ENCODE measurements around the gene CACNA1D. TPM values are rescaled to one million over a fixed set of nuclear protein-coding genes. Genes with fewer than 3 reads are reported as not detected.

The CACNA1D gene
- total RNA-seq, 1 experiment from 2014 or later = 1.1 TPM

DNA sequence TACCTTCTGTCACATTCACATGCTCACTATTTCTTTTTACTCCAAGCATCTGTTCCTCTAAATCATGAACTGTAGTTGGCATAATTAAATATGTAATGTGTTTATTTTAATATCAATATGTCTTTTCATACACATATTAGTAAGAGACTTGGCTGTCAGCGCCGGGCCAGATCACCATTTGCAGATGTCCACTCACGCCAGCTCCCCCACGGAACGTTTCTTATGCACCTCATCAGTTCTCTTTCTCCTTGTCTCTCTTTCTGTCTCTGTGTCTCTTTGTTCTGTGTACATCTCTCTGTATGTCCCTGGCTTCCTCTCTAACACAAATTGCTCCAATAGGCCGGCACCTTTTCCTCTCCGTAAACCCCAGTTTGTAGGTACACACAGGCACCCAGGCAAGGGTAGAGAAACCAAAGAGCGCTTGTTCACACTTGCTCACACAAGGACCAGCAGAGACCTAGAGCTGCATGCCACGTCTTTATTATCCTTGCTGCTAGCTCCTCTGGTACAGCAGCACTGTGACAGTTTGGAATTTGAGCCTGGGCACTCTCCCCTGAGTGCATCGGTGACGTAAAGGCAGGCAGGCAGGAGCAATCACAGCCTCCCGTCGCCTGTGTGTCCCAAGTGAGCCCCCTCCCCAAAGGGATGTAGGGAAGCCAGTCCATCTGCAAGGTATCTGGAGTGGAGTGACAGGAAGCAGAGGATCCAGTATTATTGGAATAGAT lies 40.4 kb downstream of the CACNA1D start (continued):
- TF ChIP-seq, protein P1, sequence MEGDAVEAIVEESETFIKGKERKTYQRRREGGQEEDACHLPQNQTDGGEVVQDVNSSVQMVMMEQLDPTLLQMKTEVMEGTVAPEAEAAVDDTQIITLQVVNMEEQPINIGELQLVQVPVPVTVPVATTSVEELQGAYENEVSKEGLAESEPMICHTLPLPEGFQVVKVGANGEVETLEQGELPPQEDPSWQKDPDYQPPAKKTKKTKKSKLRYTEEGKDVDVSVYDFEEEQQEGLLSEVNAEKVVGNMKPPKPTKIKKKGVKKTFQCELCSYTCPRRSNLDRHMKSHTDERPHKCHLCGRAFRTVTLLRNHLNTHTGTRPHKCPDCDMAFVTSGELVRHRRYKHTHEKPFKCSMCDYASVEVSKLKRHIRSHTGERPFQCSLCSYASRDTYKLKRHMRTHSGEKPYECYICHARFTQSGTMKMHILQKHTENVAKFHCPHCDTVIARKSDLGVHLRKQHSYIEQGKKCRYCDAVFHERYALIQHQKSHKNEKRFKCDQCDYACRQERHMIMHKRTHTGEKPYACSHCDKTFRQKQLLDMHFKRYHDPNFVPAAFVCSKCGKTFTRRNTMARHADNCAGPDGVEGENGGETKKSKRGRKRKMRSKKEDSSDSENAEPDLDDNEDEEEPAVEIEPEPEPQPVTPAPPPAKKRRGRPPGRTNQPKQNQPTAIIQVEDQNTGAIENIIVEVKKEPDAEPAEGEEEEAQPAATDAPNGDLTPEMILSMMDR (IDR thresholded peaks at IDR 0.05 in 2 of 3, conservative IDR thresholded peaks at IDR 0.05 in 1 of 3; ENCODE audit: borderline replicate concordance in 1 of 3, insufficient read depth in 1 of 3, low read depth in 2 of 3, low read length in 2 of 3) = no peak
- TF ChIP-seq RAD21 (IDR thresholded peaks at IDR 0.05; ENCODE audit: low read depth) (no peak), EGR1 (IDR thresholded peaks at IDR 0.05; ENCODE audit: low read depth) (no peak), JUND (IDR thresholded peaks at IDR 0.05) (no peak), ZFX (IDR thresholded peaks at IDR 0.05) (no peak)
- TF ChIP-seq, protein P2, sequence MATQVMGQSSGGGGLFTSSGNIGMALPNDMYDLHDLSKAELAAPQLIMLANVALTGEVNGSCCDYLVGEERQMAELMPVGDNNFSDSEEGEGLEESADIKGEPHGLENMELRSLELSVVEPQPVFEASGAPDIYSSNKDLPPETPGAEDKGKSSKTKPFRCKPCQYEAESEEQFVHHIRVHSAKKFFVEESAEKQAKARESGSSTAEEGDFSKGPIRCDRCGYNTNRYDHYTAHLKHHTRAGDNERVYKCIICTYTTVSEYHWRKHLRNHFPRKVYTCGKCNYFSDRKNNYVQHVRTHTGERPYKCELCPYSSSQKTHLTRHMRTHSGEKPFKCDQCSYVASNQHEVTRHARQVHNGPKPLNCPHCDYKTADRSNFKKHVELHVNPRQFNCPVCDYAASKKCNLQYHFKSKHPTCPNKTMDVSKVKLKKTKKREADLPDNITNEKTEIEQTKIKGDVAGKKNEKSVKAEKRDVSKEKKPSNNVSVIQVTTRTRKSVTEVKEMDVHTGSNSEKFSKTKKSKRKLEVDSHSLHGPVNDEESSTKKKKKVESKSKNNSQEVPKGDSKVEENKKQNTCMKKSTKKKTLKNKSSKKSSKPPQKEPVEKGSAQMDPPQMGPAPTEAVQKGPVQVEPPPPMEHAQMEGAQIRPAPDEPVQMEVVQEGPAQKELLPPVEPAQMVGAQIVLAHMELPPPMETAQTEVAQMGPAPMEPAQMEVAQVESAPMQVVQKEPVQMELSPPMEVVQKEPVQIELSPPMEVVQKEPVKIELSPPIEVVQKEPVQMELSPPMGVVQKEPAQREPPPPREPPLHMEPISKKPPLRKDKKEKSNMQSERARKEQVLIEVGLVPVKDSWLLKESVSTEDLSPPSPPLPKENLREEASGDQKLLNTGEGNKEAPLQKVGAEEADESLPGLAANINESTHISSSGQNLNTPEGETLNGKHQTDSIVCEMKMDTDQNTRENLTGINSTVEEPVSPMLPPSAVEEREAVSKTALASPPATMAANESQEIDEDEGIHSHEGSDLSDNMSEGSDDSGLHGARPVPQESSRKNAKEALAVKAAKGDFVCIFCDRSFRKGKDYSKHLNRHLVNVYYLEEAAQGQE (IDR thresholded peaks at IDR 0.05; ENCODE audit: low read depth) = no peak

DNA sequence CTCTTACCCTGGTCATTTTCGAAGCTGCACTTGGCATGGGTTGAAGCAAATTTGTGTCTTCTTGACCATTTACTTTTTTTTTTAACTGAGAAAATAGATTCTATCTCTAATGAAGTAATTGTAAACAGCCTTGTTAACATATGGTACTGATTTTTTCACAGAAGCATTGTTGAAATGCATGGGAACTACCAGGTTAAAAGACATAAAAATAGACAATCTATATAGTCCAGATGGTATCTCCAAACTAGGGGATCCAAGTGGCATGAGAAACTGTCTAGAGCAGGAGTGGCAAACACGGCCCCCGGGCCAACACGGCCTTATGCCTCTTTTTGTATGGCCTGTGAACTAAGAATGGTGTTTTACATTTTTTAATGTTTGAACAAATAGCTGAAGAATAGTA lies 41.9 kb downstream of the CACNA1D start:
- Histone ChIP-seq H3K9ac (ENCODE audit: low read length) (no peak overlapping the region), H3K9me2 (ENCODE audit: insufficient read depth) (no peaks in the 10 kb centered on the region), H3K4me1 (ENCODE audit: control insufficient read depth in 1 of 2, insufficient read depth in 2 of 2, low read length in 2 of 2) (no peaks in the 10 kb centered on the region), H3K36me3 (ENCODE audit: control insufficient read depth in 1 of 2, insufficient read depth in 2 of 2, low read length in 2 of 2) (no peaks in the 10 kb centered on the region), H3K27ac (ENCODE audit: low read depth, low read length) (no peak overlapping the region), H4K20me1 (ENCODE audit: insufficient read depth) (no peaks in the 10 kb centered on the region), H2AFZ (ENCODE audit: low read depth, low read length, poor library complexity, severe bottlenecking) (no peak overlapping the region), H3K4me2 (ENCODE audit: low read length) (no peak overlapping the region), H3K4me3 (replicated peaks in 1 of 2; ENCODE audit: low read depth in 1 of 2, low read length in 2 of 2) (no peak overlapping the region), H3K79me2 (ENCODE audit: insufficient read depth, low read length) (no peaks in the 10 kb centered on the region), H3K9me3 (ENCODE audit: control insufficient read depth in 1 of 2, insufficient read depth in 1 of 2, low read depth in 1 of 2, low read length in 2 of 2) (no peaks in the 10 kb centered on the region), H3K27me3 (ENCODE audit: insufficient read depth, low read length) (no peaks in the 10 kb centered on the region; the same call in 1 of the 2 replicates)
- no peak for DNase-seq (ENCODE audit: low read depth, low spot score)
- CTCF ChIA-PET = no interaction called here
- RAD21 ChIA-PET (ENCODE audit: low non-redundant PET in 1 of 2, low total read pairs in 2 of 2, uncharacterized antibody in 2 of 2, unreplicated experiment in 2 of 2) = no interaction called here
- POLR2A ChIA-PET = no interaction called here
- no peak for ATAC-seq
- intact Hi-C loops (cut with micrococcal nuclease) = no loop called here
- no TSS peak for BruUV-seq (replicated peaks)
- TF ChIP-seq SIN3A (IDR thresholded peaks at IDR 0.05; ENCODE audit: low read depth) (no peak), EZH2 (IDR thresholded peaks at IDR 0.05) (no peak), SP1 (IDR thresholded peaks at IDR 0.05; ENCODE audit: low read depth) (no peak), YY1 (IDR thresholded peaks at IDR 0.05; ENCODE audit: extremely low read depth, insufficient replicate concordance, low read depth, low read length) (no peak), FOSL1 (IDR thresholded peaks at IDR 0.05; ENCODE audit: low read depth) (no peak), EZH2phosphoT487 (IDR thresholded peaks at IDR 0.05; ENCODE audit: borderline replicate concordance) (no peak), POLR2AphosphoS5 (IDR thresholded peaks at IDR 0.05; ENCODE audit: low read depth, low read length) (no peak)

Measured in HCT116 (cell line).